Measurements from ENCODE around the gene SOAT2.

SOAT2 gene

GRCh38 chr12:53064613-53065436, 38.5 kb upstream of the SOAT2 start:
- no peak for DNase-seq (ENCODE audit: low read depth, low spot score)

DNA sequence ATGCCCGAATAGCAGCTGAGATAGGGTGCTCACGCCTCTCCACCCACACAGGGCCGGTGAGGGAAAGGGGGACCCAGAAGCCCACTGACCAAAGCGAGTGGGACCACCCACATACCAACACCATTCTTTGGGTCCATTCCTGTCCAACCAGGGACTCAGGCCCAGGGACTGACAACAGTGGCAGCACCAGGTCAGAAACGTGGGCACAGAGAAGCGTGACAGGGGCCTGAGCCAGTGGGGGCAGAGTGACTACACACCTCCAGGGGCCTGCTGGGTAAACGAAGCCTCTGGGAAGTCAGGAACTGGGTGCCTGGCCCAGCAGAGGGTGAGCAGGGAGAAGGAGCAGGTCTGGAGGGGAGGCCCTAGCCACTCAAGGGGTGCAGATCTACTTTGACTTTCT, 37.8 kb upstream of the SOAT2 start:
- DNase-seq (ENCODE audit: low read depth, low spot score) = no peak

DNA sequence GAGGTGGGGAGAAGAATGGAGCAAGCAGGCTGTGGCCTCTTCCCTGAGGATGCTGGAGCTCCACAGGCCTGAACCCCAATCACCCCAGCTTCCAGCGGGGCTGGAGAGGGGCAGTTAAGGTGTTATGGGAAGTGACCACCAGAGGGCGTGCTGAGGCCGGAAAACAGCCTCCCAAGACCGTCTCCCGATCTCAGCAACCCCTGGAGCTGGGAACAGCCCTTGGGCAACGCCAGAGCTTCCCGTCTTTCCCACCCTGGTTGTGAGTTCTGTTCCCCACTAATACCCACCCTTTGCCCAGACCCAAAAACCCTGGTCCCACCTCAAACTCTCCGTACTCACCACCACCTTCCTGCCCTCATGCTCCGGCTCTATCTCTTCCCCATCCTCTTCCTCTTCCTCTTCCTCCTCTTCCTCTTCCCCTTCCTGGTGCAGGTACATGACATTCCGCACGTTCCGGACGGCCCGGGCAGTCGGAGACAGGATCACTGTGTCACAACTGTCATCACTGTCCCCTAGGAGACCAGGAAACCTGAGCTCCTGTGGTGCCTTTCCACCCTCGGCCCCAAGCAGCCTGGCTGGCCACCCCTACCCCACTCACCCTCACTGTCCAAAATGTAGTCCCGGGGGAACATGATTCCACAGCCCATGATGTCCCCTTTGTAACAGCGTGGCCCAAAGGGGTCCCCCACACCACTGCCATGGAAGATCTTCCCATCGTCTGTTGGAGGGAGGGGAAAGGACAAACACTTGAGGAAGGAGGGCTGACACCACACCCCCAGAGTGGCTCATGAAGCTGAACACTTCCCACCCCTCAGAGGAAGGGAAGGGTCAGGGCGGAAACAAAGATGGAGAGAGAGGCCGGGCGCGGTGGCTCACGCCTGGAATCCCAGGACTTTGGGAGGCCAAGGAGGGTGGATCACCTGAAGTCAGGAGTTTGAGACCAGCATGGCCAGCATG, 37.0 kb upstream of the SOAT2 start:
- DNase-seq (ENCODE audit: low read depth, low spot score) = no peak

- DNase-seq (ENCODE audit: low read depth, low spot score) = no peak
These were observed 36.0 kb upstream of the SOAT2 start for GRCh38 chr12:53067074-53067992.

DNA sequence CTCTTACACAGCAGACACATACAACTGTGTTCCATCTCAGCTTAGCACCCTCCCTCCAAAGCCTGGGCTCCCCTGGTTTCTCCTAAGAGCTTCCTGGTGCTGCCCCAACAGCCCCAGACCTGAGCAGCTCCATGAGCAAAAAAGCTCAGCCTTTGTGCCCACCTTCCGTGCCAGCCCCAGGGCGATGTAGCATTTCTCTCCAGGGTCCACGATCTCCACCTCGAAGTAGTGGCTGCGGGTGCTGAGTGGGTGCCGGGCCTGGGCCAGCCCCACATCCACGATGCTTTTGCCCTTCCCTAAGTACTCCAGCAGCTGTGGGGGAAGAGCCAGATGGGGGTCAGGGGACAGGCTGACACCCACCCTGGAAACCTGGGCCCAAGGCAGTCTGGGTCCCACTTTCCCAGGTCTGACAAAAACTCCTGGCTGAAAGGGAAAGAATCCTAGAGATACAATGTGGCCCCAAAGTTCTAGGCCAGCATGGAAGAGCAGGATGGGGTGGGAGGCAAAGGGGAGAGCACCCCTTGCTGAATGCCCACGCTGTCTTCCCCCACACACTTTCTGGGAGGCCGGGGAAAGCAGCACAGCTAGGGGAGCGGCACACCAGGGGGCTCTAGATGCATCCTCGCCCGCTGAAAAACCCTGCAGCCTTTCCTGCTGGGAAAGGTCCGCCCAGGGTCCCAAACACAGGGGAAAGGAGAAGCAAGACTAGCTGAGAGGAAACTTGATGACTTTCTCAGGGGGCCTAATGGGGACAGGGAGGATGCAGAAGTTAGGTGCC, 35.1 kb upstream of the SOAT2 start:
- no peak for DNase-seq (ENCODE audit: low read depth, low spot score)

- DNase-seq (ENCODE audit: low read depth, low spot score) = no peak
These were observed 34.3 kb upstream of the SOAT2 start for GRCh38 chr12:53068811-53069585.

DNA sequence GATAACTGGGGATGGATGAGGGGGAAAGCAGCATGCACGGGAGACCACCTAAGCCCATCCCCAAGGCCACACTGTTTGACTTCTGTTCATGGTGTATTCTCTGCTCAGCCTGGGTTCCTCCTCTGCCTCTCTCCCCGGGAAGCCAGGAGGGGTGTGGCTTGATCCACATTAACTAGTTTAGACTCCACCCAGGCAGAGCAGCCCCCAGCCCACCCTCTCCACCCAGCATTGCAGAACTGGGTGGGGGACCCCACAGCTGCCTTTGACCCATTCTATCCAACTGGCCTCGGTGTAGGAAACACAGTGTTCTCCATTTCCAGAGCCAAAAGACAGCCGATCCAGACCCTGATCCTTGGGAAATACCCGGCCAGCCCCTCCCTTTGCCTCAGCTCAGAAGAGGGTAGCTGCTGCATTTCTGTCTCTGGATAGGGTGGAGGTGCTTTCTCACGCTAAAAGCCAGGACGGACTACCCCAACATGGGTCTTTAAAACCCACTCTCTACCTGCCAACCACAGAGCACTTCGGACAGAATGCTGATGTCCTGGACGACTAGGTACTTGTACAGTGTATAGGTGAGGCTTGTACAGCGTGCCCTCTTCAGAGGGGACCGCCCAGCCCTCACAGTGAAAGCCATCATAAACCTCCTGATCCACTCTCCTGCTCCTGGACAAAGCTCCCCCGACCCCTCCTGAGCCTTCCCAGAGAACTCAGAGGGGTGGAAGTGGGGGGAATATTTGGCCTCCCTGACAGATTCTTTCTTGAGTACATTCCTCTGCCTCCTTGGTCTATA, 33.5 kb upstream of the SOAT2 start:
- no peak for DNase-seq (ENCODE audit: low read depth, low spot score)

GRCh38 chr12:53070877-53071492, 32.3 kb upstream of the SOAT2 start:
- DNase-seq (ENCODE audit: low read depth, low spot score) = no peak

- DNase-seq (ENCODE audit: low read depth, low spot score) = no peak
These were observed 31.4 kb upstream of the SOAT2 start for GRCh38 chr12:53071591-53072551.

DNA sequence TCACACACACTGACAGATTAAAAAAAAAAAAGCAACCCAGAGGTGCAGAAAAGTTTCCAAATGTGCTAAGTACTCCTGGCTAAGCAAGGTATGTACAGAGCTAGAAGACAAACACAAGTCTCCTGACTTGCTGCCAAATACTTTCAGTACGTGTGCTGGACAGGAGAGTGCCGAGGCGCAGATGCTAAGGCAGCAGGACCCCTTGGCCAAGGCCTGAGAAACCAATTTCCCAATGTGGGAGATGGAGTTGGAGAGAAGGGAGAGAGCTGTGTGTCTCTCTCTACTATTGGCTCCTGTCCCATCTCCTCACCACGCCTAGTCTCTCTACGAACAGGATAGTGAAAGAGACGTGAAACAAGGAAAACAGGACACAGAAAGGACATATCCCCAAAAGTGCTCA, 29.4 kb upstream of the SOAT2 start:
- DNase-seq (ENCODE audit: low read depth, low spot score) = no peak

GRCh38 chr12:53074283-53074998, 28.8 kb upstream of the SOAT2 start:
- no peak for DNase-seq (ENCODE audit: low read depth, low spot score)

GRCh38 chr12:53074999-53075370, 28.3 kb upstream of the SOAT2 start:
- no peak for DNase-seq (ENCODE audit: low read depth, low spot score)

DNA sequence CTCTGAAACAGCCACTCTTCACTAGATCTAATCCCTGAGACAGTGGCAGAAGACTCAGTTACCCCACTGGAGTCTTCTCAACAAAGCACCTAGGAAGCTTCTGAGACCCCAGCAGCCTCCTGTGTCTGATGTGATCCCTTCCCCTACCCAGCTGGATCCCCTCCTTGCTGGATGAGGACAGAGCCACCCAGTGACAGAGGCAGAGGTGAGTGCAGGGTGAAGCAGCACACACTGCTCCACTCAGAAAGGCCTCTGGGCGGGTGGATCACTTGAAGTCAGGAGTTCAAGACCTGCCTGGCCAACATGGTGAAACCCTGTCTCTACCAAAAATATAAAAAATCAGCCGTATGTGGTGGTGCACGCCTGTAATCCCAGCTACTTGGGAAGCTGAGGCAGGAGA, 26.8 kb upstream of the SOAT2 start:
- DNase-seq (ENCODE audit: low read depth, low spot score) = no peak

GRCh38 chr12:53077030-53077429, 26.3 kb upstream of the SOAT2 start:
- DNase-seq (ENCODE audit: low read depth, low spot score) = no peak

- no peak for DNase-seq (ENCODE audit: low read depth, low spot score)
These were observed 24.7 kb upstream of the SOAT2 start for GRCh38 chr12:53078425-53079225.

Data from smooth muscle cell of the brain vasculature (primary cell).